B cell (primary cell): ENCODE data around the gene TANC1. TPM values are rescaled to one million over a fixed set of nuclear protein-coding genes. Genes with fewer than 3 reads are reported as not detected.
"Not testable (repeated sequence)": the region's sequence is repeated elsewhere in the genome, so short reads cannot be mapped to it uniquely, and the experiment has no call there.

Source experiments
- ATAC-seq: fragments of 200-7000 bp; cut with Tn5 transposase; one replicate; pipeline ENCODE4 v1.10.0; 2021; ENCODE audit warnings: low read depth, mild to moderate bottlenecking, moderate number of reproducible peaks, moderate library complexity
- CTCF ChIA-PET: fragments of 350-600 bp; sonication (Branson Sonifier 250); formaldehyde crosslinking; loops from one replicate; lab custom pipeline; 2021; ENCODE audit warnings: antibody characterized with exemption, inconsistent platforms; lab: Charles Lee
- POLR2A ChIA-PET: fragments of 350-600 bp; sonication (Branson Sonifier 250); formaldehyde crosslinking; loops from one replicate; lab custom pipeline; 2021; ENCODE audit warnings: antibody characterized with exemption; lab: Charles Lee
- DNase-seq: peaks from one replicate; pipeline ENCODE4 v3.0.0; 2013
- H2AFZ ChIP-seq: 2 replicates; pipeline ENCODE4 v1.6.1; 2012; ENCODE audit warnings: mild to moderate bottlenecking, low read depth, low read length; ENCODE audit not compliant: insufficient read depth, poor library complexity, severe bottlenecking
- H3K27ac ChIP-seq, 2 donors: 1 replicate in 1 of 2; 2 replicates in 1 of 2; pipeline ENCODE4 v1.5.1; 2012 to 2013; ENCODE audit warnings: low read length in 2 of 2, mild to moderate bottlenecking in 2 of 2, moderate library complexity in 1 of 2
- H3K27me3 ChIP-seq, 4 experiments: fragments of 200-600 bp in 1 of 4; sonication (generic) in 1 of 4; replicated peaks in 1 of 4; 1 replicate in 2 of 4; 2 replicates in 2 of 4; pipeline versions ENCODE4 v1.6.1 to v1.7.0; 2013 to 2016; ENCODE audit warnings: low read length in 3 of 4, mild to moderate bottlenecking in 2 of 4, mixed read lengths in 1 of 4, moderate library complexity in 1 of 4; ENCODE audit not compliant: insufficient read depth in 4 of 4, control insufficient read depth in 3 of 4; ENCODE audit errors: control extremely low read depth in 1 of 4
- H3K36me3 ChIP-seq, 2 experiments: replicated peaks in 1 of 2; 1 replicate in 1 of 2; 2 replicates in 1 of 2; pipeline versions ENCODE4 v1.6.1 to v1.7.1; 2013; ENCODE audit warnings: low read length in 1 of 2; ENCODE audit not compliant: insufficient read depth in 2 of 2, control insufficient read depth in 1 of 2; ENCODE audit errors: control extremely low read depth in 1 of 2, extremely low read depth in 1 of 2
- H3K4me1 ChIP-seq, 2 donors: fragments of 200-600 bp in 1 of 2; sonication (generic) in 1 of 2; 1 replicate in 1 of 2; 2 replicates in 1 of 2; pipeline versions ENCODE4 v1.5.1 to v1.6.1; 2013 to 2017; ENCODE audit warnings: low read length in 2 of 2; ENCODE audit not compliant: control insufficient read depth in 2 of 2, insufficient read depth in 2 of 2
- H3K4me2 ChIP-seq: replicated peaks from 2 replicates; pipeline ENCODE3; 2012; ENCODE audit warnings: mild to moderate bottlenecking, low read depth, low read length; ENCODE audit not compliant: poor library complexity, severe bottlenecking
- H3K4me3 ChIP-seq, 5 experiments: fragments of 200-600 bp in 1 of 5; sonication (generic) in 1 of 5; 1 replicate in 3 of 5; 2 replicates in 2 of 5; pipeline versions ENCODE4 v1.5.1 to v1.7.0; 2011 to 2016; ENCODE audit warnings: low read length in 4 of 5, mild to moderate bottlenecking in 4 of 5, low read depth in 2 of 5, control low read depth in 1 of 5, moderate library complexity in 1 of 5; ENCODE audit not compliant: insufficient read depth in 1 of 5; ENCODE audit errors: control extremely low read depth in 1 of 5, extremely low read depth in 1 of 5
- H3K79me2 ChIP-seq: fragments of 200-600 bp; sonication (generic); one replicate; pipeline ENCODE4 v1.6.0; 2016; ENCODE audit warnings: low read length; ENCODE audit not compliant: control insufficient read depth, insufficient read depth
- H3K9ac ChIP-seq: fragments of 200-600 bp; sonication (generic); 2 replicates; pipeline ENCODE4 v1.6.1; 2017; ENCODE audit warnings: mild to moderate bottlenecking, low read length, moderate library complexity
- H3K9me3 ChIP-seq, 3 donors: one replicate each; pipeline versions ENCODE4 v1.6.1 to v1.7.1; 2013; ENCODE audit warnings: low read length in 2 of 3; ENCODE audit not compliant: control insufficient read depth in 2 of 3, insufficient read depth in 1 of 3; ENCODE audit errors: control extremely low read depth in 1 of 3
- H4K20me1 ChIP-seq: 2 replicates; pipeline ENCODE4 v1.6.0; 2012; ENCODE audit warnings: mild to moderate bottlenecking, low read length; ENCODE audit not compliant: insufficient read depth, control insufficient read depth, poor library complexity, severe bottlenecking
- H3K27ac Mint-ChIP-seq: one replicate; pipeline ENCODE4 v1.8.0; 2021; ENCODE audit warnings: mixed read lengths
- H3K27me3 Mint-ChIP-seq: one replicate; pipeline ENCODE4 v1.8.0; 2021; ENCODE audit warnings: mixed read lengths
- H3K4me1 Mint-ChIP-seq: one replicate; pipeline ENCODE4 v1.8.0; 2021; ENCODE audit warnings: mixed read lengths
- H3K4me3 Mint-ChIP-seq: one replicate; pipeline ENCODE4 v1.8.0; 2021; ENCODE audit warnings: mixed read lengths
- H3K9me3 Mint-ChIP-seq: one replicate; pipeline ENCODE4 v1.8.0; 2022; ENCODE audit warnings: mixed read lengths; ENCODE audit not compliant: insufficient read depth
- EZH2 ChIP-seq: IDR thresholded peaks from 2 replicates; pipeline ENCODE4 v1.6.1; 2012; ENCODE audit warnings: borderline replicate concordance, low read depth, mild to moderate bottlenecking, moderate library complexity, low read length; ENCODE audit not compliant: insufficient read depth, poor library complexity, severe bottlenecking
- WGBS: methylation state at CpG from one replicate; pipeline ENCODE4 v1.1.5; 2013; ENCODE audit warnings: missing lambda C conversion rate; ENCODE audit not compliant: insufficient coverage; 5-methylcytosine and 5-hydroxymethylcytosine counted together
- intact Hi-C: fragments of 100-400 bp; cut with micrococcal nuclease; formaldehyde crosslinking; loops from one replicate; pipeline ENCODE4 v1.10.0; 2022
- polyA plus RNA-seq: library from polyadenylated mRNA; depleted of rRNA; stranded (reverse); fragments of >200 nt; gene quantifications from 2 replicates; pipeline ENCODE4 v1.2.3, GENCODE V29; 2012
- total RNA-seq, 2 donors: library from RNA; stranded (reverse); fragments of 120-200 nt in 1 of 2; gene quantifications; 1 replicate in 1 of 2; 2 replicates in 1 of 2; pipeline versions ENCODE4 v1.2.3 to v1.2.4, GENCODE V29; 2013 to 2022
- TF ChIP-seq, protein P1 (sequence below): fragments of 200-600 bp; IDR thresholded peaks from one replicate; pipeline ENCODE4 v1.8.0; 2022; ENCODE audit warnings: antibody characterized with exemption, mild to moderate bottlenecking

TANC1 gene
- total and polyA plus RNA-seq, 2 donors (not counting 1 experiment from before 2014, with no cell fraction given): 0.13 TPM; not detected in 1

DNA sequence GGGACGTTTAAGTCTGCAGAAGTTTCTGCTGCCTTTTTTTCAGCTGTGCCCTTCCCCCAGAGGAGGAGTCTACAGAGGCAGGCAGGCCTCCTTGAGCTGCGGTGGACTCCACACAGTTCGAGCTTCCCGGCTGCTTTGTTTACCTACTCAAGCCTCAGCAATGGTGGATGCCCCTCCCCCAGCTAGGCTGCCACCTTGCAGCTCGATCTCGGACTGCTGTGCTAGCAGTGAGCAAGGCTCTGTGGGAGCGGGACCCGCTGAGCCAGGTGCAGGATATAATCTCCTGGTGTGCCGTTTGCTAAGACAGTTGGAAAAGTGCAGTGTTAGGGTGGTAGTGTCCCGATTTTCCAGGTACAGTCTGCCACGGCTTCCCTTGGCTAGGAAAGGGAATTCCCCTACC, 72.9 kb downstream of the TANC1 start:
- H3K9me3 Mint-ChIP-seq, POLR2A ChIA-PET, intact Hi-C loops, H3K4me1 Mint-ChIP-seq, H4K20me1 ChIP-seq, H3K27ac Mint-ChIP-seq, H3K27ac ChIP-seq, H3K27me3 Mint-ChIP-seq, H3K4me2 ChIP-seq, H3K9ac ChIP-seq, H2AFZ ChIP-seq, H3K4me3 Mint-ChIP-seq, CTCF ChIA-PET, H3K79me2 ChIP-seq, H3K4me1 ChIP-seq, H3K36me3 ChIP-seq, ATAC-seq, H3K4me3 ChIP-seq, H3K27me3 ChIP-seq, DNase-seq: not testable (repeated sequence)
- peaks cover 0 to 14% (median 0%) of the 10 kb centered on the region in 3 donors for H3K9me3 ChIP-seq
- 96% methylated on average over 5 of the region's 11 CpGs for WGBS

DNA sequence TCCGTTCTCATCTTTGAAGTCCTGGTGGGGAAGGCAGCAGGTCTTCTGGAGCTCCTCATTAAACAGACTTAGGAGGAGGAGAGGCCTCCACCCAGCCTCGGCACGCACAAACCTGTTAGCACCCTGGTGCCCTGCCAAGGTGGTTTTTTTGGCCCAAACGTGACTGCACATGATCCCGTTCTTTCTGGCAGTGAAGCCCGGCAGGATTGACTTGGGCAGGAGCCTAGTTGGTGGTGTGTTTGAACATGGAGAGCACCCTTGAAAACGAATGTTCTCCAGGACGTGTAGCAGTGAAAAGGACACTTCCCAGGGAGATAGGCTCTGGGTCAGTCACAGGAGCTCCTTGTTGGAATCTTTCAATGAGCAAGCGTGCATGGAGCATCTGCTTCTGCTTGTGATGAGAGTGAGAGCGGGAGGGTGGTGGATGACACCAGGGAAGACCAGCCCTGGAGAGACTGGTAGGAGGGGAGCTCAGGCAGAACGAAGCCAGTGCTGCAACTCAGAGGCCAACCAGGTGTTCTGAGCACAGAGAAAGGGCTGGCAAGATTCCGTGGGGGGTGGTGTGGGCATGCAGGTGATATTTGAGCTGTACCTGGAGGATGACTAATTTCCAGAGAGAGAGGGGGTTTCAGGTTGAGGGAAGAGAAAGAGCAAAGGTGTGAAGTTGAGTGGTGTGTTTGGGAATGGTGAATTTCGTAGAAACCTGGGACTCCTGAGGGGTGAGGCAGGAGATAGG, 73.8 kb downstream of the TANC1 start:
- Histone ChIP-seq H3K27ac (no peak overlapping the region), H3K79me2 (no peaks in the 10 kb centered on the region), H3K4me3 (no peak overlapping the region), H4K20me1 (no peaks in the 10 kb centered on the region), H3K36me3 (no peaks in the 10 kb centered on the region), H3K9ac (no peak overlapping the region), H3K27me3 (no peaks in the 10 kb centered on the region), H3K4me2 (no peak overlapping the region), H2AFZ (no peak overlapping the region), H3K9me3 (peaks cover 0 to 14% (median 0%) of the 10 kb centered on the region in 3 donors), H3K4me1 (no peaks in the 10 kb centered on the region)
- intact Hi-C loops: no loop called here
- WGBS: 93% methylated on average over 12 of the region's 13 CpGs
- ChIA-PET CTCF (no interaction called here), POLR2A (no interaction called here)
- Mint-ChIP-seq H3K9me3 (peaks cover 2% of the 10 kb centered on the region), H3K4me1 (no peaks in the 10 kb centered on the region), H3K4me3 (no peak overlapping the region), H3K27ac (no peak overlapping the region), H3K27me3 (peaks cover 7% of the 10 kb centered on the region)
- no peak for TF ChIP-seq EZH2
- TF ChIP-seq, protein P1, sequence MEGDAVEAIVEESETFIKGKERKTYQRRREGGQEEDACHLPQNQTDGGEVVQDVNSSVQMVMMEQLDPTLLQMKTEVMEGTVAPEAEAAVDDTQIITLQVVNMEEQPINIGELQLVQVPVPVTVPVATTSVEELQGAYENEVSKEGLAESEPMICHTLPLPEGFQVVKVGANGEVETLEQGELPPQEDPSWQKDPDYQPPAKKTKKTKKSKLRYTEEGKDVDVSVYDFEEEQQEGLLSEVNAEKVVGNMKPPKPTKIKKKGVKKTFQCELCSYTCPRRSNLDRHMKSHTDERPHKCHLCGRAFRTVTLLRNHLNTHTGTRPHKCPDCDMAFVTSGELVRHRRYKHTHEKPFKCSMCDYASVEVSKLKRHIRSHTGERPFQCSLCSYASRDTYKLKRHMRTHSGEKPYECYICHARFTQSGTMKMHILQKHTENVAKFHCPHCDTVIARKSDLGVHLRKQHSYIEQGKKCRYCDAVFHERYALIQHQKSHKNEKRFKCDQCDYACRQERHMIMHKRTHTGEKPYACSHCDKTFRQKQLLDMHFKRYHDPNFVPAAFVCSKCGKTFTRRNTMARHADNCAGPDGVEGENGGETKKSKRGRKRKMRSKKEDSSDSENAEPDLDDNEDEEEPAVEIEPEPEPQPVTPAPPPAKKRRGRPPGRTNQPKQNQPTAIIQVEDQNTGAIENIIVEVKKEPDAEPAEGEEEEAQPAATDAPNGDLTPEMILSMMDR: no peak
- ATAC-seq: no peak
- no peak for DNase-seq
